SK-N-SH (cell line): ENCODE measurements around the gene TRPC4AP. TPM values are rescaled to one million over a fixed set of nuclear protein-coding genes. Genes with fewer than 3 reads are reported as not detected.

Experiments
- CTCF ChIA-PET: fragments of 300-600, 350-600 bp; formaldehyde crosslinking; extraction: SDS; loops from one replicate; lab custom pipeline; 2021; lab: Yijun Ruan, JAX
- POLR2A ChIA-PET: fragments of 350-600 bp; sonication (Branson Sonifier 250); formaldehyde crosslinking; extraction: SDS; loops from one replicate; lab custom pipeline; 2020; ENCODE audit warnings: antibody characterized with exemption, inconsistent platforms; lab: Yijun Ruan, JAX
- DNase-seq: peaks from one replicate; pipeline ENCODE4 v3.0.0; 2012
- H2AFZ ChIP-seq: fragments of 200-600 bp; sonication (generic); 2 replicates; pipeline ENCODE4 v1.8.1; 2016; ENCODE audit warnings: antibody characterized with exemption, mild to moderate bottlenecking, low read depth
- H3F3A ChIP-seq: fragments of 200-600 bp; sonication (generic); replicated peaks from 2 replicates; pipeline ENCODE3; 2016; ENCODE audit warnings: antibody characterized with exemption, mild to moderate bottlenecking; ENCODE audit not compliant: insufficient read depth
- H3K27ac ChIP-seq, 2 experiments: fragments of 200-500 bp in 1 of 2; fragments of 200-600 bp in 1 of 2; sonication (Bioruptor generic) in 1 of 2; sonication (generic), shearing (Covaris generic) in 1 of 2; 2 replicates each; pipeline versions ENCODE4 v1.5.1 to v1.6.1; 2014 to 2016; ENCODE audit warnings: low read depth in 2 of 2, inconsistent platforms in 1 of 2, low read length in 1 of 2, mild to moderate bottlenecking in 1 of 2, mixed read lengths in 1 of 2
- H3K27me3 ChIP-seq: fragments of 200-600 bp; sonication (generic), shearing (Covaris generic); 2 replicates; pipeline ENCODE4 v1.6.1; 2016; ENCODE audit warnings: mixed run types; ENCODE audit not compliant: insufficient read depth
- H3K36me3 ChIP-seq, 2 experiments: fragments of 200-500 bp in 1 of 2; fragments of 200-600 bp in 1 of 2; sonication (Bioruptor generic) in 1 of 2; sonication (generic) in 1 of 2; replicated peaks in 1 of 2; 2 replicates each; pipeline versions ENCODE3 to v1.5.1; 2014 to 2016; ENCODE audit warnings: low read length in 1 of 2, mild to moderate bottlenecking in 1 of 2; ENCODE audit not compliant: insufficient read depth in 2 of 2, control insufficient read depth in 1 of 2
- H3K4me1 ChIP-seq, 2 experiments: fragments of 200-500 bp in 1 of 2; fragments of 200-600 bp in 1 of 2; sonication (Bioruptor generic) in 1 of 2; sonication (generic), shearing (Covaris generic) in 1 of 2; 2 replicates each; pipeline versions ENCODE4 v1.5.1 to v1.6.1; 2014 to 2016; ENCODE audit warnings: low read depth in 1 of 2, low read length in 1 of 2, mixed run types in 1 of 2; ENCODE audit not compliant: insufficient read depth in 2 of 2, control insufficient read depth in 1 of 2
- H3K4me2 ChIP-seq: fragments of 200-600 bp; sonication (generic), shearing (Covaris generic); 2 replicates; pipeline ENCODE4 v1.6.1; 2017; ENCODE audit warnings: mixed run types
- H3K4me3 ChIP-seq, 2 experiments: fragments of 200-500 bp in 1 of 2; fragments of 200-600 bp in 1 of 2; sonication (Bioruptor generic) in 1 of 2; sonication (generic), shearing (Covaris generic) in 1 of 2; 2 replicates each; pipeline versions ENCODE4 v1.5.1 to v1.8.1; 2014 to 2016; ENCODE audit warnings: low read depth in 2 of 2, inconsistent platforms in 1 of 2, low read length in 1 of 2, mild to moderate bottlenecking in 1 of 2, mixed read lengths in 1 of 2, moderate library complexity in 1 of 2
- H3K79me2 ChIP-seq: fragments of 200-600 bp; sonication (generic); 2 replicates; pipeline ENCODE4 v1.8.1; 2017; ENCODE audit warnings: mild to moderate bottlenecking; ENCODE audit not compliant: insufficient read depth
- H3K9ac ChIP-seq: fragments of 200-600 bp; sonication (generic); 2 replicates; pipeline ENCODE4 v1.6.1; 2017; ENCODE audit warnings: mixed run types
- H3K9me2 ChIP-seq: fragments of 200-600 bp; sonication (generic); 2 replicates; pipeline ENCODE4 v1.6.1; 2017; ENCODE audit warnings: mixed run types
- H3K9me3 ChIP-seq: fragments of 200-600 bp; sonication (generic); 2 replicates; pipeline ENCODE4 v1.6.1; 2017; ENCODE audit warnings: mixed run types, mild to moderate bottlenecking, moderate library complexity
- H4K20me1 ChIP-seq: fragments of 200-600 bp; sonication (generic); 2 replicates; pipeline ENCODE4 v1.6.1; 2017; ENCODE audit warnings: mild to moderate bottlenecking, mixed run types; ENCODE audit not compliant: insufficient read depth
- CHD2 ChIP-seq: fragments of 150-350 bp; IDR thresholded peaks from 2 replicates; pipeline ENCODE4 v1.6.1; 2018; ENCODE audit warnings: low read length; ENCODE audit not compliant: partially characterized antibody
- EZH2phosphoT487 ChIP-seq: fragments of 200-600 bp; sonication (generic); IDR thresholded peaks from 2 replicates; pipeline ENCODE4 v1.6.1; 2017; ENCODE audit warnings: low read depth, mixed run types, mild to moderate bottlenecking, antibody characterized with exemption, moderate library complexity, borderline replicate concordance
- FOSL2 ChIP-seq: IDR thresholded peaks from 2 replicates; pipeline ENCODE4 v1.4.0; 2012; ENCODE audit warnings: low read depth, mild to moderate bottlenecking, moderate library complexity, borderline replicate concordance
- GABPA ChIP-seq: IDR thresholded peaks from 2 replicates; pipeline ENCODE4 v1.4.0; 2012; ENCODE audit warnings: low read depth, mild to moderate bottlenecking
- GATA2 ChIP-seq: sonication (generic); formaldehyde crosslinking; IDR thresholded peaks from 2 replicates; pipeline ENCODE4 v1.5.0; 2020; ENCODE audit warnings: mild to moderate bottlenecking, missing genetic modification reagents
- JUND ChIP-seq: IDR thresholded peaks from 2 replicates; pipeline ENCODE4 v1.4.0; 2012
- MEF2A ChIP-seq: IDR thresholded peaks from 2 replicates; pipeline ENCODE4 v1.4.0; 2012; ENCODE audit warnings: low read depth, borderline replicate concordance
- NFIC ChIP-seq: IDR thresholded peaks from 2 replicates; pipeline ENCODE4 v1.4.0; 2012; ENCODE audit warnings: borderline replicate concordance
- NRF1 ChIP-seq: IDR thresholded peaks from 2 replicates; pipeline ENCODE4 v1.6.1; 2012; ENCODE audit warnings: low read depth, mild to moderate bottlenecking, low read length
- RAD21 ChIP-seq: IDR thresholded peaks from 2 replicates; pipeline ENCODE4 v1.6.1; 2012; ENCODE audit warnings: mild to moderate bottlenecking, low read length
- RCOR1 ChIP-seq: fragments of 150-350 bp; IDR thresholded peaks from 2 replicates; pipeline ENCODE4 v1.6.1; 2017; ENCODE audit warnings: antibody characterized with exemption, low read length
- RFX5 ChIP-seq: IDR thresholded peaks from 2 replicates; pipeline ENCODE4 v1.6.1; 2012; ENCODE audit warnings: mild to moderate bottlenecking, improper control_type of control experiment, low read length
- RXRA ChIP-seq: IDR thresholded peaks from 2 replicates; pipeline ENCODE4 v1.4.0; 2012; ENCODE audit warnings: low read depth, mild to moderate bottlenecking, borderline replicate concordance
- TAF1 ChIP-seq: IDR thresholded peaks from 2 replicates; pipeline ENCODE4 v1.6.1; 2012; ENCODE audit warnings: low read depth, mild to moderate bottlenecking, low read length, moderate library complexity, borderline replicate concordance
- TCF12 ChIP-seq: IDR thresholded peaks from 2 replicates; pipeline ENCODE4 v1.4.0; 2012
- YY1 ChIP-seq: IDR thresholded peaks from 2 replicates; pipeline ENCODE4 v1.4.0; 2012; ENCODE audit warnings: low read depth, mild to moderate bottlenecking
- WGBS: methylation state at CpG from one replicate; pipeline ENCODE4 v1.1.6; 2017; ENCODE audit warnings: low lambda C conversion rate; 5-methylcytosine and 5-hydroxymethylcytosine counted together
- polyA plus RNA-seq, 3 experiments: library from polyadenylated mRNA; depleted of rRNA; stranded (reverse); fragments of >200 nt; gene quantifications; 2 replicates each; pipeline ENCODE4 v1.2.3, GENCODE V29; 2012
- TF ChIP-seq, protein P1 (sequence below): IDR thresholded peaks from 2 replicates; pipeline ENCODE4 v1.4.0; 2012; ENCODE audit warnings: low read depth
- TF ChIP-seq, protein P2 (sequence below): fragments of 200-600 bp; sonication (generic); IDR thresholded peaks from 2 replicates; pipeline ENCODE4 v1.6.1; 2017; ENCODE audit warnings: antibody characterized with exemption, mild to moderate bottlenecking, moderate library complexity
- TF ChIP-seq, protein P3 (sequence below): IDR thresholded peaks from 2 replicates; pipeline ENCODE4 v1.6.1; 2012; ENCODE audit warnings: mild to moderate bottlenecking, low read depth, low read length, moderate library complexity
- TF ChIP-seq, protein P4 (sequence below): fragments of 150-350 bp; IDR thresholded peaks from 2 replicates; pipeline ENCODE4 v1.6.1; 2017; ENCODE audit warnings: antibody characterized with exemption, low read length, low read depth, borderline replicate concordance

TRPC4AP gene
- polyA plus RNA-seq, 1 of the 3 experiments (the other 2 are of a cell fraction): 57.4 TPM

DNA sequence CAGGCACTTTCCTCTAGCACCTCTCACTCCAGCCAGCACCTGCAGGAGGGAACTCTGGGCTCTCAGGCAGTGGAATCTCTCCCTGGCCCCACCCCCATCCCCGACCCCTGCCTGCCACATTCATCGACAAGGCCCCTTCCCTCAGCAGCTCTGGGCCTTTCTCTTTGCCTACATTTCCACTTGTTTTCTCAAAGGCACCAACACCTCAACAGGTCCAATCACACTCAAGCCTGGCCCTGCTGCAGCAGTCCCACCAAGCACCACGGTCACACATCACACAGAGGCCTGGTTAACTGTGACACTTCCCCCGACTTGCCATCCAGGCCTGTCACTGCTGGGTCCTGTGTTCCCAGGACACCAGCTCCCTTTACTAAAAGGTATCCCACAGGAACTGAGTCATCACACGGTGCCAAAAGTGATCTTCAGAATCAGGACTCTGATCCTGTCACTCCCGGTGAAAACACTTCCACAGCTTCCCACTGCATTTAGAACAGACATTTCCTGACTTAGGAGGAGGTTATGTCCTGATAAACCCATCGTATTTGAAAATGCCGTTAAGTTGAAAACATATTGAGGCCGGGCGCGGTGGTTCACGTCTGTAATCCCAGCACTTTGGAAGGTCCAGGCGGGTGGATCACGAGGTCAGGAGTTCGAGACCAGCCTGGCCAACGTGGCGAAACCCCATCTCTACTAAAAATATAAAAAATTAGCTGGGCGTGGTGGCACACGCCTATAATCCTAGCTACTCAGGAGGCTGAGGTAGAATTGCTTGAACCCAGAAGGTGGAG, 82.0 kb downstream of the TRPC4AP start:
- Histone ChIP-seq H3F3A (no peaks in the 10 kb centered on the region), H3K4me1 (no peaks in the 10 kb centered on the region; a peak in 1 of 4 replicates), H3K27ac (no peak overlapping the region), H4K20me1 (no peaks in the 10 kb centered on the region), H3K9me3 (no peaks in the 10 kb centered on the region), H3K4me3 (no peak overlapping the region), H3K9ac (no peak overlapping the region), H3K4me2 (no peak overlapping the region), H3K27me3 (no peaks in the 10 kb centered on the region), H3K79me2 (no peaks in the 10 kb centered on the region), H3K9me2 (no peaks in the 10 kb centered on the region), H3K36me3 (peaks cover 41 to 75% of the 10 kb centered on the region in 2 experiments), H2AFZ (no peak overlapping the region)
- DNase-seq: no peak
- ChIA-PET CTCF (interaction anchor here (1.2 kb wide), 1 partner anchor 198 kb away, joined by 5 read pairs; no protein-coding TSS in a partner anchor), POLR2A (no interaction called here)
- WGBS: 91% methylated on average over 19 of the region's 19 CpGs
- TF ChIP-seq RFX5 (no peak), GABPA (no peak), RCOR1 (no peak), YY1 (no peak), MEF2A (no peak), CHD2 (no peak), TCF12 (no peak)
- TF ChIP-seq, protein P1, sequence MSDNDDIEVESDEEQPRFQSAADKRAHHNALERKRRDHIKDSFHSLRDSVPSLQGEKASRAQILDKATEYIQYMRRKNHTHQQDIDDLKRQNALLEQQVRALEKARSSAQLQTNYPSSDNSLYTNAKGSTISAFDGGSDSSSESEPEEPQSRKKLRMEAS: no peak
- TF ChIP-seq, protein P2, sequence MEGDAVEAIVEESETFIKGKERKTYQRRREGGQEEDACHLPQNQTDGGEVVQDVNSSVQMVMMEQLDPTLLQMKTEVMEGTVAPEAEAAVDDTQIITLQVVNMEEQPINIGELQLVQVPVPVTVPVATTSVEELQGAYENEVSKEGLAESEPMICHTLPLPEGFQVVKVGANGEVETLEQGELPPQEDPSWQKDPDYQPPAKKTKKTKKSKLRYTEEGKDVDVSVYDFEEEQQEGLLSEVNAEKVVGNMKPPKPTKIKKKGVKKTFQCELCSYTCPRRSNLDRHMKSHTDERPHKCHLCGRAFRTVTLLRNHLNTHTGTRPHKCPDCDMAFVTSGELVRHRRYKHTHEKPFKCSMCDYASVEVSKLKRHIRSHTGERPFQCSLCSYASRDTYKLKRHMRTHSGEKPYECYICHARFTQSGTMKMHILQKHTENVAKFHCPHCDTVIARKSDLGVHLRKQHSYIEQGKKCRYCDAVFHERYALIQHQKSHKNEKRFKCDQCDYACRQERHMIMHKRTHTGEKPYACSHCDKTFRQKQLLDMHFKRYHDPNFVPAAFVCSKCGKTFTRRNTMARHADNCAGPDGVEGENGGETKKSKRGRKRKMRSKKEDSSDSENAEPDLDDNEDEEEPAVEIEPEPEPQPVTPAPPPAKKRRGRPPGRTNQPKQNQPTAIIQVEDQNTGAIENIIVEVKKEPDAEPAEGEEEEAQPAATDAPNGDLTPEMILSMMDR: no peak

DNA sequence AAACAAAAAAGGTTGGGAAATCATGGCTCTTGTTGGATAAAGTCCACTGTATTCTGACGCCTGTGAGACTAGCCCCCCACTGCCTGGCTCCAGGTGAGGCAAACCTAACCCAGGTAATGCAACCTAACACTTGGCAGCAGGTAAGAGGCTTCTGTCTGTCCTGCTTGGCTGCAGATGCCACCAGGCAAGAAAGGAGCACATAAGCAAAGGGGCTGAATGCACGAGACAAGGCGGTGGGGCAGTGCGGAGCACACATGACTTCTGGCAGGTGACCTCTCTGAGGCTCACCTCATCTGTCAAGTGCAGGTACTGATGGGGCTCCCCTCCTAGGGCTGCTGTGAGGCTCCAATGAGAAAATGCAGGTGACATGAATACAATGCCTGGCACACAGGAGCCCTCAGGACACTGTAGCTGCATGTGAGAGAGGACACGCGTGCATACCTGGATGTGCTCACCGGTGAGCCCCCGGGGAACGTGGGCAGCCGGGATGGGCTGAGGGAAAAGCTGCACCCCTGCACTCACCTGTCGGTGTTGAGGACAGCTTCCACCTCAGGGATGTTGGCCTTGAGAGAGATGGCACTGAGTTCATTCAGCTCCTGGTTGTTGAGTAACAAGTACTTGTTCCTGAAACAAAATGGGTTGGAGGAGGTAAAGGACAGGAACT, 82.8 kb downstream of the TRPC4AP start:
- ChIA-PET CTCF (interaction anchor here (0.6 to 1.2 kb wide), 2 partner anchors 30 to 199 kb away, joined by 3 to 5 read pairs; no protein-coding TSS in a partner anchor), POLR2A (no interaction called here)
- Histone ChIP-seq H3K79me2 (no peaks in the 10 kb centered on the region), H3F3A (no peaks in the 10 kb centered on the region), H3K9me3 (no peaks in the 10 kb centered on the region), H3K4me1 (no peaks in the 10 kb centered on the region; a peak in 1 of 4 replicates), H3K4me2 (no peak overlapping the region), H3K4me3 (no peak overlapping the region), H3K27ac (no peak overlapping the region), H3K36me3 (peaks cover 48 to 83% of the 10 kb centered on the region in 2 experiments), H3K9ac (no peak overlapping the region), H3K9me2 (no peaks in the 10 kb centered on the region), H4K20me1 (no peaks in the 10 kb centered on the region), H3K27me3 (no peaks in the 10 kb centered on the region), H2AFZ (no peak overlapping the region)
- DNase-seq: no peak
- 98% methylated on average over 10 of the region's 11 CpGs for WGBS
- TF ChIP-seq GATA2 (CRISPR knock-in tag): no peak
- TF ChIP-seq RAD21: no peak
- TF ChIP-seq CHD2: no peak
- TF ChIP-seq YY1: no peak
- TF ChIP-seq, protein P3, sequence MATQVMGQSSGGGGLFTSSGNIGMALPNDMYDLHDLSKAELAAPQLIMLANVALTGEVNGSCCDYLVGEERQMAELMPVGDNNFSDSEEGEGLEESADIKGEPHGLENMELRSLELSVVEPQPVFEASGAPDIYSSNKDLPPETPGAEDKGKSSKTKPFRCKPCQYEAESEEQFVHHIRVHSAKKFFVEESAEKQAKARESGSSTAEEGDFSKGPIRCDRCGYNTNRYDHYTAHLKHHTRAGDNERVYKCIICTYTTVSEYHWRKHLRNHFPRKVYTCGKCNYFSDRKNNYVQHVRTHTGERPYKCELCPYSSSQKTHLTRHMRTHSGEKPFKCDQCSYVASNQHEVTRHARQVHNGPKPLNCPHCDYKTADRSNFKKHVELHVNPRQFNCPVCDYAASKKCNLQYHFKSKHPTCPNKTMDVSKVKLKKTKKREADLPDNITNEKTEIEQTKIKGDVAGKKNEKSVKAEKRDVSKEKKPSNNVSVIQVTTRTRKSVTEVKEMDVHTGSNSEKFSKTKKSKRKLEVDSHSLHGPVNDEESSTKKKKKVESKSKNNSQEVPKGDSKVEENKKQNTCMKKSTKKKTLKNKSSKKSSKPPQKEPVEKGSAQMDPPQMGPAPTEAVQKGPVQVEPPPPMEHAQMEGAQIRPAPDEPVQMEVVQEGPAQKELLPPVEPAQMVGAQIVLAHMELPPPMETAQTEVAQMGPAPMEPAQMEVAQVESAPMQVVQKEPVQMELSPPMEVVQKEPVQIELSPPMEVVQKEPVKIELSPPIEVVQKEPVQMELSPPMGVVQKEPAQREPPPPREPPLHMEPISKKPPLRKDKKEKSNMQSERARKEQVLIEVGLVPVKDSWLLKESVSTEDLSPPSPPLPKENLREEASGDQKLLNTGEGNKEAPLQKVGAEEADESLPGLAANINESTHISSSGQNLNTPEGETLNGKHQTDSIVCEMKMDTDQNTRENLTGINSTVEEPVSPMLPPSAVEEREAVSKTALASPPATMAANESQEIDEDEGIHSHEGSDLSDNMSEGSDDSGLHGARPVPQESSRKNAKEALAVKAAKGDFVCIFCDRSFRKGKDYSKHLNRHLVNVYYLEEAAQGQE: no peak
- TF ChIP-seq TCF12: no peak
- no peak for TF ChIP-seq RXRA
- TF ChIP-seq JUND: no peak
- TF ChIP-seq FOSL2: no peak
- TF ChIP-seq TAF1: no peak
- no peak for TF ChIP-seq NFIC
- no peak for TF ChIP-seq NRF1
- TF ChIP-seq, protein P4, sequence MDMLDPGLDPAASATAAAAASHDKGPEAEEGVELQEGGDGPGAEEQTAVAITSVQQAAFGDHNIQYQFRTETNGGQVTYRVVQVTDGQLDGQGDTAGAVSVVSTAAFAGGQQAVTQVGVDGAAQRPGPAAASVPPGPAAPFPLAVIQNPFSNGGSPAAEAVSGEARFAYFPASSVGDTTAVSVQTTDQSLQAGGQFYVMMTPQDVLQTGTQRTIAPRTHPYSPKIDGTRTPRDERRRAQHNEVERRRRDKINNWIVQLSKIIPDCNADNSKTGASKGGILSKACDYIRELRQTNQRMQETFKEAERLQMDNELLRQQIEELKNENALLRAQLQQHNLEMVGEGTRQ: no peak
- no peak for TF ChIP-seq RFX5
- no peak for TF ChIP-seq EZH2phosphoT487
